Measurements from ENCODE around the gene PTPRF. TPM values are rescaled to one million over a fixed set of nuclear protein-coding genes. Genes with fewer than 3 reads are reported as not detected.

PTPRF gene
- total and polyA plus RNA-seq, 2 donors = 26.0 to 40.6 TPM

DNA sequence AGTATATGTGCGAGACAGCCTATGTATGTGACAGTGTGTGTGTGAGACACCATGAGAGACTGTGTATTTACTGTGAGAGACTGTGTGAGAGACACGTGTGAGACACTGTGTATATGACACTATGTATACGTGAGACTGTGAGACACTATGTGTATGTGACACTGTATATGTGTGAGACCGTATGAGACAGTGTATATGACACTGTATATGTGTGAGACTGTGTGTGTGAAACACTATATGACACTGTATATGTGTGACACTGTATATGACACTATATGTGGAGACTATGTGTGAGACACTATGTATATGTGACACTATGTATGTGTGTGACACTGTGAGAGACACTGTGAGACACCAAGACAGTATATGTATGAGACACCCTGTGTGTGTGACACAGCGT is 66.3 kb downstream of the PTPRF start:
- Histone ChIP-seq H3K4me3 (ENCODE audit: low read length in 2 of 2) (no peak overlapping the region), H3K27me3 (ENCODE audit: control insufficient read depth in 2 of 2, insufficient read depth in 1 of 2, low read length in 1 of 2) (no peaks in the 10 kb centered on the region), H3K27ac (ENCODE audit: low read depth in 1 of 2, low read length in 1 of 2) (no peak overlapping the region), H3K4me1 (ENCODE audit: control insufficient read depth in 2 of 2, insufficient read depth in 2 of 2, low read length in 2 of 2) (no peaks in the 10 kb centered on the region), H3K9me3 (ENCODE audit: control insufficient read depth in 2 of 2, insufficient read depth in 1 of 2, low read length in 1 of 2) (no peaks in the 10 kb centered on the region), H3K36me3 (ENCODE audit: control insufficient read depth in 2 of 2, insufficient read depth in 2 of 2, low read length in 1 of 2) (no peaks in the 10 kb centered on the region)
- DNase-seq (ENCODE audit: low read depth in 6 of 9, low spot score in 9 of 9) = no peak
- 97% methylated on average over 5 of the region's 5 CpGs for WGBS

DNA sequence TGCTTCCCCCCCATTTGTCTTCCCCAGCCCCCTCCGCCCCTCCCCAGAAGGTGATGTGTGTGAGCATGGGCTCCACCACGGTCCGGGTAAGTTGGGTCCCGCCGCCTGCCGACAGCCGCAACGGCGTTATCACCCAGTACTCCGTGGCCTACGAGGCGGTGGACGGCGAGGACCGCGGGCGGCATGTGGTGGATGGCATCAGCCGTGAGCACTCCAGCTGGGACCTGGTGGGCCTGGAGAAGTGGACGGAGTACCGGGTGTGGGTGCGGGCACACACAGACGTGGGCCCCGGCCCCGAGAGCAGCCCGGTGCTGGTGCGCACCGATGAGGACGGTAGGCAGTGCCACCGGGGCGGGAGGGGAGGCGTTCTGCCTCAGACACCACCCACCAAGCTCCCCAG is 67.0 kb downstream of the PTPRF start:
- no peaks in the 10 kb centered on the region for H3K9me3 ChIP-seq (ENCODE audit: control insufficient read depth in 2 of 2, insufficient read depth in 1 of 2, low read length in 1 of 2)
- WGBS = 98% methylated on average over 31 of the region's 31 CpGs
- no peak overlapping the region for H3K27ac ChIP-seq (ENCODE audit: low read depth in 1 of 2, low read length in 1 of 2)
- no peaks in the 10 kb centered on the region for H3K36me3 ChIP-seq (ENCODE audit: control insufficient read depth in 2 of 2, insufficient read depth in 2 of 2, low read length in 1 of 2)
- no peak for DNase-seq (ENCODE audit: low read depth in 6 of 9, low spot score in 9 of 9)
- no peak overlapping the region for H3K4me3 ChIP-seq (ENCODE audit: low read length in 2 of 2)
- H3K27me3 ChIP-seq (ENCODE audit: control insufficient read depth in 2 of 2, insufficient read depth in 1 of 2, low read length in 1 of 2) = no peaks in the 10 kb centered on the region
- H3K4me1 ChIP-seq (ENCODE audit: control insufficient read depth in 2 of 2, insufficient read depth in 2 of 2, low read length in 2 of 2) = no peaks in the 10 kb centered on the region

- Histone ChIP-seq H3K36me3 (ENCODE audit: control insufficient read depth in 2 of 2, insufficient read depth in 2 of 2, low read length in 1 of 2) (no peaks in the 10 kb centered on the region), H3K27ac (ENCODE audit: low read depth in 1 of 2, low read length in 1 of 2) (no peak overlapping the region), H3K4me1 (ENCODE audit: control insufficient read depth in 2 of 2, insufficient read depth in 2 of 2, low read length in 2 of 2) (no peaks in the 10 kb centered on the region), H3K4me3 (ENCODE audit: low read length in 2 of 2) (no peak overlapping the region), H3K9me3 (ENCODE audit: control insufficient read depth in 2 of 2, insufficient read depth in 1 of 2, low read length in 1 of 2) (no peaks in the 10 kb centered on the region), H3K27me3 (ENCODE audit: control insufficient read depth in 2 of 2, insufficient read depth in 1 of 2, low read length in 1 of 2) (no peaks in the 10 kb centered on the region)
- WGBS = 96% methylated on average over 11 of the region's 11 CpGs
- no peak for DNase-seq (ENCODE audit: low read depth in 6 of 9, low spot score in 9 of 9)
These were observed 67.9 kb downstream of the PTPRF start for GRCh38 chr1:43598622-43599021.

GRCh38 chr1:43600033-43601020 is 69.6 kb downstream of the PTPRF start:
- H3K4me1 ChIP-seq (ENCODE audit: control insufficient read depth in 2 of 2, insufficient read depth in 2 of 2, low read length in 2 of 2) = no peaks in the 10 kb centered on the region
- H3K27me3 ChIP-seq (ENCODE audit: control insufficient read depth in 2 of 2, insufficient read depth in 1 of 2, low read length in 1 of 2) = no peaks in the 10 kb centered on the region
- no peaks in the 10 kb centered on the region for H3K9me3 ChIP-seq (ENCODE audit: control insufficient read depth in 2 of 2, insufficient read depth in 1 of 2, low read length in 1 of 2)
- no peak for DNase-seq (ENCODE audit: low read depth in 6 of 9, low spot score in 9 of 9)
- WGBS = 96% methylated on average over 19 of the region's 19 CpGs
- H3K4me3 ChIP-seq (ENCODE audit: low read length in 2 of 2) = no peak overlapping the region
- no peak overlapping the region for H3K27ac ChIP-seq (ENCODE audit: low read depth in 1 of 2, low read length in 1 of 2)
- H3K36me3 ChIP-seq (ENCODE audit: control insufficient read depth in 2 of 2, insufficient read depth in 2 of 2, low read length in 1 of 2) = no peaks in the 10 kb centered on the region

DNA sequence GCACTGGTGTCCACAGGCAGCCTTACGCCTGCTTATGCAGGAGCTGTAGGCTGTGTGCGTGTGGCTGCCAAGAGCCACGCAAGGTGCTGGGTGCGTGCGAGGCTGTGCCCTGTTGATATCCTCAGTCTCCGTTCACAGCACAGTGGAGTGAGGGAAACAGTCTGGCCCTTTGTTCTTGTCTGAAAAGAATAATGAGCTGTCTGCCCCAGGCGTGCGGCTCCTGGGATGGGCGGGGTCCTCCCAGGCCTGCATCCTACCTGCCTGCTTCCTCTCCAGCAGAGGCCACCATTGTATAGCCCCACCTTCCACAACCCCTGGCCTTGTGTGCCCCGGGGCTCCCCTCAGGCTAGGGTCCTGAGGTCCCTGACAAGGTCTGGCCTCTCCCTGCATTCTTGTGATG is 72.3 kb downstream of the PTPRF start:
- Histone ChIP-seq H3K9me3 (ENCODE audit: control insufficient read depth in 2 of 2, insufficient read depth in 1 of 2, low read length in 1 of 2) (no peaks in the 10 kb centered on the region), H3K27ac (ENCODE audit: low read depth in 1 of 2, low read length in 1 of 2) (no peak overlapping the region), H3K27me3 (ENCODE audit: control insufficient read depth in 2 of 2, insufficient read depth in 1 of 2, low read length in 1 of 2) (no peaks in the 10 kb centered on the region), H3K4me3 (ENCODE audit: low read length in 2 of 2) (no peak overlapping the region), H3K4me1 (ENCODE audit: control insufficient read depth in 2 of 2, insufficient read depth in 2 of 2, low read length in 2 of 2) (no peaks in the 10 kb centered on the region), H3K36me3 (ENCODE audit: control insufficient read depth in 2 of 2, insufficient read depth in 2 of 2, low read length in 1 of 2) (no peaks in the 10 kb centered on the region)
- no peak for DNase-seq (ENCODE audit: low read depth in 6 of 9, low spot score in 9 of 9)
- WGBS = 94% methylated on average over 10 of the region's 10 CpGs

DNA sequence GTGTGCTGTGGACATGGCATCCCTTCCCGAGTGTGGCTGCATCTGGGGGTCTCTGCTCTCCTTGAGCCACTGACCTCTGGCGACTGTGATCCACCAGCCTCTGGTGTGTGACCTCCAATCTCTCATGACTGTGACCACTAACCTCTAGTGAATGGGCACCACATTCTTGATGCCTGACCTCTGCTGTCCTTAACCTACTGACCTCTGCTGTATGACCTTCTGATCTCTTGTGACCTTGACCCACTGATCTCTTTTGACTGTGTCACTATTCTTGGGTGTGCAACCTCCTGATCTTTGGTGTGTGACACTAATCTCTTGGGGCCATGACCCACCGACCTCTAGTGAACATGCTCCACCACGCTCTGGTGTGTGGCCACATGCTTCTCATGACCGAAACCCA is 73.5 kb downstream of the PTPRF start:
- Histone ChIP-seq H3K4me1 (ENCODE audit: control insufficient read depth in 2 of 2, insufficient read depth in 2 of 2, low read length in 2 of 2) (no peaks in the 10 kb centered on the region), H3K27me3 (ENCODE audit: control insufficient read depth in 2 of 2, insufficient read depth in 1 of 2, low read length in 1 of 2) (no peaks in the 10 kb centered on the region), H3K4me3 (ENCODE audit: low read length in 2 of 2) (no peak overlapping the region), H3K27ac (ENCODE audit: low read depth in 1 of 2, low read length in 1 of 2) (no peak overlapping the region), H3K9me3 (ENCODE audit: control insufficient read depth in 2 of 2, insufficient read depth in 1 of 2, low read length in 1 of 2) (no peaks in the 10 kb centered on the region), H3K36me3 (ENCODE audit: control insufficient read depth in 2 of 2, insufficient read depth in 2 of 2, low read length in 1 of 2) (no peaks in the 10 kb centered on the region)
- no peak for DNase-seq (ENCODE audit: low read depth in 6 of 9, low spot score in 9 of 9)
- 96% methylated on average over 5 of the region's 5 CpGs for WGBS

DNA sequence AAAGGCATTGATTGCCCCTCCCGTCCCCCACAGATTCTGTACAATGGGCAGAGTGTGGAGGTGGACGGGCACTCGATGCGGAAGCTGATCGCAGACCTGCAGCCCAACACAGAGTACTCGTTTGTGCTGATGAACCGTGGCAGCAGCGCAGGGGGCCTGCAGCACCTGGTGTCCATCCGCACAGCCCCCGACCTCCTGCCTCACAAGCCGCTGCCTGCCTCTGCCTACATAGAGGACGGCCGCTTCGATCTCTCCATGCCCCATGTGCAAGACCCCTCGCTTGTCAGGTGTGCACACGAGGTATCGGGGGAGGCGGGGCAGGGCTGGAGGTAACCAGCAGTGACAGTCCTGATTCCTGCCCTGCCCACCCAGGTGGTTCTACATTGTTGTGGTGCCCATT is 74.5 kb downstream of the PTPRF start:
- WGBS = 97% methylated on average over 18 of the region's 18 CpGs
- H3K4me3 ChIP-seq (ENCODE audit: low read length in 2 of 2) = no peak overlapping the region
- no peak overlapping the region for H3K27ac ChIP-seq (ENCODE audit: low read depth in 1 of 2, low read length in 1 of 2)
- H3K27me3 ChIP-seq (ENCODE audit: control insufficient read depth in 2 of 2, insufficient read depth in 1 of 2, low read length in 1 of 2) = no peaks in the 10 kb centered on the region
- H3K9me3 ChIP-seq (ENCODE audit: control insufficient read depth in 2 of 2, insufficient read depth in 1 of 2, low read length in 1 of 2) = no peaks in the 10 kb centered on the region
- H3K4me1 ChIP-seq (ENCODE audit: control insufficient read depth in 2 of 2, insufficient read depth in 2 of 2, low read length in 2 of 2) = no peaks in the 10 kb centered on the region
- no peak for DNase-seq (ENCODE audit: low read depth in 6 of 9, low spot score in 9 of 9)
- H3K36me3 ChIP-seq (ENCODE audit: control insufficient read depth in 2 of 2, insufficient read depth in 2 of 2, low read length in 1 of 2) = no peaks in the 10 kb centered on the region

GRCh38 chr1:43605766-43606165 is 75.1 kb downstream of the PTPRF start:
- H3K27me3 ChIP-seq (ENCODE audit: control insufficient read depth in 2 of 2, insufficient read depth in 1 of 2, low read length in 1 of 2) = no peaks in the 10 kb centered on the region
- H3K36me3 ChIP-seq (ENCODE audit: control insufficient read depth in 2 of 2, insufficient read depth in 2 of 2, low read length in 1 of 2) = no peaks in the 10 kb centered on the region
- no peak overlapping the region for H3K27ac ChIP-seq (ENCODE audit: low read depth in 1 of 2, low read length in 1 of 2)
- H3K4me3 ChIP-seq (ENCODE audit: low read length in 2 of 2) = no peak overlapping the region
- no peaks in the 10 kb centered on the region for H3K4me1 ChIP-seq (ENCODE audit: control insufficient read depth in 2 of 2, insufficient read depth in 2 of 2, low read length in 2 of 2)
- no peak for DNase-seq (ENCODE audit: low read depth in 6 of 9, low spot score in 9 of 9)
- 95% methylated on average over 7 of the region's 7 CpGs for WGBS
- no peaks in the 10 kb centered on the region for H3K9me3 ChIP-seq (ENCODE audit: control insufficient read depth in 2 of 2, insufficient read depth in 1 of 2, low read length in 1 of 2)

- 98% methylated on average over 13 of the region's 13 CpGs for WGBS
These were observed 75.9 kb downstream of the PTPRF start for GRCh38 chr1:43606624-43607023.

More at GRCh38 chr1:43606624-43607023, 75.9 kb downstream of the PTPRF start:
- Histone ChIP-seq H3K36me3 (ENCODE audit: control insufficient read depth in 2 of 2, insufficient read depth in 2 of 2, low read length in 1 of 2) (no peaks in the 10 kb centered on the region), H3K27ac (ENCODE audit: low read depth in 1 of 2, low read length in 1 of 2) (no peak overlapping the region), H3K9me3 (ENCODE audit: control insufficient read depth in 2 of 2, insufficient read depth in 1 of 2, low read length in 1 of 2) (no peaks in the 10 kb centered on the region), H3K4me3 (ENCODE audit: low read length in 2 of 2) (no peak overlapping the region), H3K27me3 (ENCODE audit: control insufficient read depth in 2 of 2, insufficient read depth in 1 of 2, low read length in 1 of 2) (no peaks in the 10 kb centered on the region), H3K4me1 (ENCODE audit: control insufficient read depth in 2 of 2, insufficient read depth in 2 of 2, low read length in 2 of 2) (no peaks in the 10 kb centered on the region)
- no peak for DNase-seq (ENCODE audit: low read depth in 6 of 9, low spot score in 9 of 9)
